OCI-M1 (cell line): ENCODE measurements around the gene ADAM30.

Experiments
- DNase-seq: peaks from one replicate; lab custom pipeline; 2025; lab: John Stamatoyannopoulos, UW

ADAM30 gene

DNA sequence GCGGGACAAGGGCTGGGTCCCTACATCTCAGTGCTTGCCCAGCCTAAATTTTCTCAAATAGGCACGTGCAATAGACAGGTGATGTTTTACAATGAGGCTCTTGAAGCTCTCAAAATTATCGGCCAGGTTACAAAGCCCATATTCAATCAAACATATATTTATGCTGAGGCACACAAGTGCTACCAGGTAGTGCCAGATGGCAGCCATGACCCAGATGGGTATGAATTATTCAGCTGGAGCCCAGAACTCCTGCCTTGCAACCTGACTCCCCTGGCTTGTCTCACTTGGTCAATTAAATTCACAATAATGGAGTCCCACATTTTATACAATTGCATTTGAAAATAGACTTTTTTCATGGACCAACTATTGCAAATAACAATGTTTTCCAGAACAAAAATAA, 12.3 kb upstream of the ADAM30 start:
- DNase-seq, result no peak

DNA sequence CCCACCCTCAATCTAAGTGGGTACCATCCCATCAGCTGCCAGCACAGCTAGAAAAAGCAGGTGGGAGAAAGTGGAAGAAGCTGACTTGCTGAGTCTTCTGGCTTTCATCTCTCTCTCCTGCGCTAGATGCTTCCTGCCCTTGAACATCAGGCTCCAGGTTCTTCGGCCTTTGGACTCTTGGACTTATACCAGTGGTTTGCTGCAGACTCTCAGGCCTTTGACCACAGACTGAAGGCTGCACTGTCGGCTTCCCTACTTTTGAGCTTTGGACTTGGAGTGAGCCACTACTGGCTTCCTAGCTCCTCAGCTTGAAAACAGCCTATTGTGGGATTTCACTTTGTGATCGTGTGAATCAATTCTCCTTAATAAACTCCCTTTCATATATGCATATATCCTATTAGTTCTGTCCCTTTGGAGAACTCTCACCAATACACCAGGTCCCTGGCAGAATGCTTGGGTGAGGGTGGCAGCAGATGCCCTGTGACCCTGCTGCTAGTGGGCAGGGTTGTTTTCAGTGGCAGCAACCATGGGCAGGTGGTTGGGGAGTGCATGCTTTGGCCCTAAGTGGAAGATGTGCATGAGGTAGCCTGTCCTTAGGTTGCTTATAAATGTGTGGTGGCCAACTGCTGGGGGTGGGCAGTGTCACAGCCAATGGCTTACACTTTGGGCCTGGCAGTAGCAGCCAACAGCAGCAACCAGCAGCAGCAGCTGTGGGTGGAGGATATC, 10.8 kb upstream of the ADAM30 start:
- no peak for DNase-seq

DNA sequence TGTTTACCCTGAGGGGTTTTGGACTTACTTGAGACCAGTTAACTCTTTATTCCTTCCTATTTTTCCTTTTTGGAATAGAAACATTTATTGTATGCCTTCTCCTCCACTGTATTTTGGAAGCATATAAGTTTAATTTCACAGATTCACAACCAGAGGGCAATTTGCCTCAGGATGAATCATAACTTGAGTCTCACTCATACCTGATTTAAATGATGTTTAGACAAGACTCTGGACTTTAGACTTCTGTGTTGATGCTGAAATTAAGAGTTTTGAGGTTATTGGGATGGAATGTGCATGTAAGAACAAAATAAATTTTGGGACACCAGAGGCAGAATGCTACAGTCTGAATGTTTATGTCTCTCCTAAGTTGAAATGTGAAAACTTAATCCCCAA, 7.1 kb upstream of the ADAM30 start:
- DNase-seq, result no peak

DNA sequence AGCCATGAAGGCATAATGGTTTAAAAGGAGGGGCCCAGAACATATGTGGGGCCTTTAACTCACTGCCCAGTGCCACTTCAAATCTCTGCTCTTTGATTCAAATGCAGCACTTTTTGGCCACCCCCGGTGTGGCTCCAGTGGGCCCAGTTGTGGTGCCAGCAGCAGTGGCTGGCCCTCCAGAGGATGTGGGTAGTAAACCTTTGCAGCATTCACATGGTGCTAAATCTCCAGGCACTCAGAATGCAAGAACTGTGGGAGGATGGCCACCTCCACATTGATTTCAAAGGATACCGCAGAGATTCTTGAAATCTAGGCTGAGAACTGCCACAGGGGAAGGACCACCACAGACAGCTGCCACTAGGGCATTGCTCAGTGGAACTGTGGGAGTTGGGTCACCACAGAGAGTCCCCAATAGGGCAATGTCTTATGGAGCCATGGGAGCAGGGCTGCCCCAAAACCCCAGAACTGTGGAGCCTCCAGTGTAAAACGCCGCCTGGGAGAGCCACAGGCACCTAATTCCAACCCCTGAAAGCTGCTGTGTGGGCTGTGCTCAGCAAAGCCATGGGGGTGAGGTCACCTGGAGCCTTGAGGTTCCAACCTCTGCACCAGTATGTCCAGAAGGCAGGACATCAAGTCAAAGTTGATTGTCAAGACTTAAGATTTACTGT, 6.6 kb upstream of the ADAM30 start:
- no peak for DNase-seq

DNA sequence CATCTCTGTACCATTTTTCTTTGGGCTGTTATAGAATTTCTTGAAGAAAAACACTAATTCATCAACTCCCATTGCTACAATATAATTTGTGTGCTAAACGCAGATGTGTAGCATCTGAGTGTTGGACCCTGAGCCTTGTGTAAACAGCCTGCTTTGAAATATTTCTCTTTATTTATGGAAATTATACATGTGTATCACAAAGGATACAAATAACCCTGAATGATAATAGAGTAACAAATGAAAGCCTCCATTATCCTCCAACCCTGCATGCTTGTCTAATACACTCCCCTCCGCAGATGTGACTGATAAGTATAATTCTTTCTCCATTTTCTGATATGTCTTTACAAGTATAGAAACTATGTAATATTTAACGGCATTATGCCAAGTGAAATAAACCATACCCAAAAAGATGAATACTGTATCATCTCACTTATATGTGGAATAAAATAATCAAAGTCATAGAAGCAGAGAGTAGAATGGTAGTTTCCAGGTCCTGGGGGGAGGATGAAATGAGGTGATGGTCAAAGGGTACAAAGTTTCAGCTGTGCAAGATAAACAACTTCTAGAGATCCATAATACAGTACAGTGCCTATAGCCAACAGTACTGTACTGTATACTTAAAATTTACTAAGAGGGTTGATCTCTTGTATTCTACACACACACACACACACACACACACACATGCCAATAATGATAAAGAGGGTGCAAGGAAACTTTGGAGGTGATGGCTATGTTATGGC, 2.8 kb upstream of the ADAM30 start:
- no peak for DNase-seq

DNA sequence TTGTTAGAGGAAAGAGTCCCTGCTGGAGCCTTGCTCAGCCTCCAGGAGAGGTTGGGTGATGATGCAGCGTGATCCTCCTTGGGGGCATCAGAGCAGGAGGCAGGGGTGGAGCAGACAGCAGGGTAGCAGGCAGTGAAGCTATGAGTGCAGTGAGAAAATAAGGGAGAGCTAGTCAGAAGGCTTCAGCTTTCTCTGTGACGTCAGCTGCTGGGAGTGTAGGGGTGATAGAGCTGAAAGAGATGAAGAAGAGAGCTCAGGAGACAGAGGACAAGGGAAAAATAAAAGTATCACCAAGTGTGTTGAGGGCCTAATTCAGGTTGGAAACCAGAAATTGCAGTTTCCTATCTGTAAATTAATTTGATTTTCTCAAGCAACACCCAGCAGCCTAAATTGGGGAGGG, 2.2 kb upstream of the ADAM30 start:
- DNase-seq, result no peak

DNA sequence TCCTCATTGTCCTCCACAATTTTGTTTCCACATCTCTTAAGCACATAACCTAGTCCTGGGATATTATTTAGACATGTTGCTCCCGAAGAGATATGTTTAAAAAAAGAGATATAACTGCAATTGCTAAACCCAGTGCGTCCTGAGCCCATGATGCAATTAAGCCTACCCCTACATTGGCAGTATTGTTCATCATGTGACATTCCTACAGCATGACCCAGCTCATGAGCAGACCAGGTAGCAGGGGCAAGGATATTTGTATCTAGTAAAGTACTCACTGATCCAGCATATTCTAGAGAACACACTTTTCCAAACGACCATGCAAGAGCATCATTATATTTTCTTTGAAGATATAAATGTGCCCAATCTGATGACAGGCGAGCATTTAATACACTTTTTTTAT, 1.2 kb downstream of the ADAM30 start:
- DNase-seq, result no peak

DNA sequence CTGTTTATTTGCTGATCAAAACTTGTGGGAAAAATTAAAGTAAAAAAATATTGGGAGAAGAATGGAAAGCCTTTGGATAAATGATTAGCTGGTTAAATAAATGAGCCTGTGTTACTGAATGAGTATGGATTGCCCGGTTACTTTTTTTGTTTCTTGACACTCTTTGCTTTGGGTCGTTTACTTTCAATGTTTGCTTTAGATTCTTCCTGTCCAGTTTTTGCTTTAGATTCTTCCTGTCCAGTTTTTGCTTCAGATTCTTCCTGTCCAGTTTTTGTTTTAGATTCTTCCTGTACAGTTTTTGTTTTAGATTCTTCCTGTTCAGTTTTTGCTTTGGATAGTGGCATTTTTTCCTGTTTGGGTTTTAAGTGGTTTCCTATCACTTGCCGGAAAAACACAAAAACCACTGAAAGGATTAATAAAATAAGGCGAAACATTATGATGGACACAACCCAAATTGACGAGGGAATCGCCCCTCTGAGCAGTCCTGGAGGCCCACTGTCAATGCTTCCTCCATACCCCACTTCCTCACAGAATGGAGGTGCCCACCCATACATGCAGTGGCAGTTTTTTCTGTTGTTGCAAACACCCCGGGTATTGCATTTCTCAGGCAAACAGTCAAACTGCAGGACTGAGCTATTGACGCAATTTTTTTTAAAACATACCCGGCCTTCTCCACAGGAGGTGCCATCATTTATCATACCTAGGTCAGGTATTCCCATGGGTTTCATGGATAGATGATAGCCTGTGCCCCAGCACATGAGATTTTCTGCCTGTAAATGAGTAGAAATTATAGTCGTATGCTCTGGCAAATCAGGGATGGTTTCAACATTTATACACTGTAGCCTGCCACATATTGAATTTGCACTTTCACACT, 2.3 kb downstream of the ADAM30 start:
- no peak for DNase-seq

DNA sequence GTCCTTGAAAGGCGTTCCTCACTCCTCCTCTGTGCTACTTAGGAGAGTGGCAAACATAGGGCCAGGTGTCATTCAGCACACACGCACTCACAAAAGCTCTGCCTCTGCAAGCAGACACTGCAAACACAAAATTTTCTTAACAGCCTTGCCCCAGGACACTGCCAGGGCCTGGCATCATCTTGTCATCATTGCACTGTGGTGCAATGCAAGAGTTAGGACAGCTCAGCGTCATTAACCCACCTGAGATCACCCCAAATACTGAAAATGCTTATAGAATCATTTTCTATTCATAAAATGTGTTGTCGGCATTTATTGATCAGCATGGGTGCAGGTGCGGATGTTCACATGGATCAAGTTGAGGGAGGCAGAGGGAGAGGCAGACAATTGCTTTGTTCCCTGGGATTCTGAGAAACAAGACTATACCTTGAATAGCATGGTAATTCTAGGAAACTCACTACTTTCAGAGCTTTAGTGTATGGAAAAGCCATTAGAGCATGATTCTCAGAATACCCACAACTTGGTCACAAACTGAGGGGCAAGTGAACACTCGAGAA, 3.0 kb downstream of the ADAM30 start:
- peak; percentile 83 for DNase-seq

DNA sequence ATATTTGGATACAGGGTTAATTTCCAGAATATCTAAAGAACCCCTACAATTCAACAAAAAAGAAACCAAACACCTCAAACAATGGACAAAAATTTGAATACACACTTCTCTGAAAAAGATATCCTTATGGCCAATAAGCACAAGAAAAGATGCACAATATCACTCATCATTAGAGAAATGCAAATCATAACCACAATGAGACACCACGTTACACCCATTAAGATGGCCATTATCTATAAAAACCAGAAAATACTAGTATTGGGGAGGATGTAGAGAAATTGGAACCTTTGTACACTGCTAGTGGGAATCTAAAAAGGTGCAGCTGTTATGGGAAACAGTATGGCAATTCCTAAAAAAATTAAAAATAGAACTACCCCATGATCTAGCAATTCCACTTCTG, 4.9 kb downstream of the ADAM30 start:
- DNase-seq, result no peak

DNA sequence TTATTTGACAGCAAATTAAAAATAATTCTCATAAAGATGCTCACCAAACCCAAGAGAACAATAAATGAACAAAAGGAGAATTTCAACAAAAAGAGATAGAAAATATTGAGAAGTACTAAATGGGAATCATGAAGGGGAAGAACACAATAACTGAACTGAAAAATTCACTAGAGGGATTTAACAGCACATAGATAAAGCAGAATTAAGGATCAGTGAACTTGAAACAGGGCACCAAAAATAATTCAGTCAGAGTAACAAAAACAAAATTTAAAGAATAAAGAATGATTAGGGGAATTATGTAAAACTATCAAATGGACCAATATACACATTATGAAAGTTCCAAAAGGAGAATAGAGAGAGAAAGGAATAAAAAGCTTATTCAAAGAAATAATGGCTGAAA, 7.8 kb downstream of the ADAM30 start:
- no peak for DNase-seq

DNA sequence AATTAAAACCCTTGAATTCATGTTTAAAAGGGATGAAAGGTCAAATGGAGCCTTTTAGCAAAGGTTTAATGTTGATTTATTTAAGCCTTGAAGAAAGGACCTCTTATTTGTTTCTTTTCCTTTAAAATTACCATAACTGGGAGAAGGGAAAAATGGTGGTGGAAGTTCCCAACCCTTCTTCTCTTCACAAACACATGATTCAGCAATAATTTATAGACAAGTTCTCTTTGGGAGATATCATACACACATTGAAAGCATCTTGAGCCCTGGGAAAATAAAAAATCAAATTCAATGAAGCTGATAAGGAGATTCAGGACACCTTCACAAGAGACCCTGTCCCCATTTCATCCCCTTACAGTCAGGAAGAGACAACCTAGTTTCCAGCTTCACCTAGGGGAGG, 8.9 kb downstream of the ADAM30 start:
- no peak for DNase-seq

DNA sequence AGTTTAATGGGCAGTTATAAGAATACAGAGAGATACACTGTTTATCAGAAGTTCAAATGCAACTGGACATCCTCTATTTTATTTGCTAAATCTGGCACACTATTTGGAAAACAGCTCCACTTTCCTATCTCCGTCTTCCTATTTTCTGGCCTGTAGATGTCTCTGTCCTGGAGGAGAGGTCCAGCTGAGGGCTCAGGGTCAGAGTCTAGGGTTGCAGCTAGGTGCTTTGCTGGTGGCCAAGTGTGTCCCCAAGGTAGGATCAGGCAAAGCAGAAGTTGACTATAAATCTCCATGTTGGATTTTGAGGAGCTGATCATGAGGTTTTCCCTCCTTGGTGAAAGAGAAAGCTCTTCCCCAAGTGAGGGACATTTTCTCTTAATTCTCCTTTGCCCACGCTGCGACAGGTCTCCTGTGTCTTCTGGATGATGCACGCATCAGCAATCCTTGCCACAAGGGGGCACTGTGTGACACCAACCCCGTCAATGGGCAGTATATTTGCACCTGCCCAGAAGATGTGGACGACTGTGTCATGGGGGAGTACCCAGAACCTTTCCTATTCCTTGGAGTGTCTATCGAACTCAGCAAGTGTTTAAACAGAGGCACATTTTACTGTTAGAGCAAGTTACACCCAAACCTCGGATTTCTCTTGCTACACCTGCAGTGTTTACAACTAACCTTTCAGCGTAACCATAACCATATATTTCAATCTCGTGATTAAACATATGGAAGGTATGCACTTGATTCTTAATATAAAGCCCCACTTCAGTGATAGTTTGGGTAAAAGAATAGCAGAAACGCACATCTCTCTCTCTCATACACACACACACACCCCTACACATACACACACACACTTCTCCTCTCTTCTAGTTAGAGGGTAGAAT, 10.2 kb downstream of the ADAM30 start:
- DNase-seq, result peak; percentile 79

DNA sequence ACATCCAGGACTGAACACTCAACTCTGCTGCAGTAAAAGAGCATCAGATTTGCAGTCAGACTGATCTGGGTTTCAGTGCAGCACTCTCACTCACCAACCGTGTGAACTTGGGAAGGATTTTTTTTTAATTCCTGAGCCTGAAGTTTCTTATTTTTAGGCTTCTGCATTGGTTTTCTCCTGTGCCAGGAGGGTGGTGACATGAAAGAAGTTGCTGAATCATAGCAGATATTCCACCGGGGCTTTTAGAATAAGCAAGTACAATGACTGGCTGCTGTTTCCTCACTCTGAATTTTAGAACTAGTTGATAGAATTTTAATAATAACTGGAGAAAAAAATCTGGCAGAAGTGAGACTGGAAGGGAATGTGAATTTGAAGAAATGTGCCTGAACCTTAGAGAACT, 11.6 kb downstream of the ADAM30 start:
- DNase-seq, result no peak

DNA sequence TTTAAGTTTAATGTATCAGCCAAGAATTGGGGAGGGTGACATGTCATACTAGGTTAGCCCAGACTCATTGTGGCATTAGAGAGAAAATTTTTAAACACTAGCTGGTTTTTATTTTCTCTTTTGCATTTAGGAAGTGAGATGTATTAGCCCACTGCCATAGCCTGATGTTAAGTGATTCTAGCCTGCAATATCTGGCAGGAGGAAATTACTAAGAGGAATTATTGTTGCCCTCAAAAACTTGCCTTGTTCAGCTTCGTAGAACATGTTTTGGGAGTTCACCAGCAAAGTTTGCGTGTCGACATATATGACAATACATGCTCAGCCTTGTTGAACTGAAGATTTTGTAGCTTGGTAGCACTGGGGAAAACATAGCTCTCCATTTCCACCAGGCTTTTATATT, 12.5 kb downstream of the ADAM30 start:
- no peak for DNase-seq

DNA sequence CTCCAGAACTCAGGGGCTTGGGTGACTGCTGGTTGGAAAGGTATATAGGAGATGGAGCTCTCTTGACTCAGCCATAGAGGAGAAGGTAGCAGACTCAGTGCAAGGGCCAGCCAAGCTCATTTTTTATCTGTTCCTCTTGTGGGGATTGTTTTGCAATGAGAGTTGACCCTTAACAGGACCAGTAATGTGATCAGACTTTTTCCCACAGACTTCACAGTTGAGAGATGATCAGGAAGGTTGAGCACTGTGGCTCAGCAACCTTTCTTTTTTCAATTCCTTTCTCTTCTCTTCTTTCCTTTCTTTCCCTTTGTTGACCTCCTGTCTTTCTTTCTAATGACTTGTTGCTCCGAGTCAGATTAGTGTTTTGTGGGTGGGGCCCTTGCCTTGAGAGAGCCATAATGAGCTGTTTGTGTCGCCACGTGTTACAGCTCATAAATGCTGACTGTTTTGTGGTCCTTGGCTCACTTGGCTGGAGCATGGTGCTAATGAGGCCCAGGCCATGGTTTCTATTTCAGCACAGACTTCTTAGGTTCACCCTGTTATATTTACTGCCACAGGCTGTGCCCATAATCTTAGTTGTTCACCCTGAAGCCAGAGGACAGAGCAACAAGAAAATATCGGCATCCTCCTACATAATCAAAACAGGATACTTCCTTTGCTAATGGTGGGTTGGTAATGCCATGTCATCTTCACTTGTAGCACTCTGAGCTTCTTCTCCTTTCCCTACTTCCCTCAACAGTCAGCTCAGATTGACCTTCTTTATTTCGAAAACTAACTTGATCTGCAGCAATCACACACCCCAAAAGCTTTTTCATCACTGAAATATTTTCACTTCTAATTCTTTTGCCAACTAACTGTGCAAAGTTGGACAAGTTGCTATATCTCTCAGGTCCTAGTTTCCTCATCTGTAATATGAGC, 13.9 kb downstream of the ADAM30 start:
- no peak for DNase-seq

DNA sequence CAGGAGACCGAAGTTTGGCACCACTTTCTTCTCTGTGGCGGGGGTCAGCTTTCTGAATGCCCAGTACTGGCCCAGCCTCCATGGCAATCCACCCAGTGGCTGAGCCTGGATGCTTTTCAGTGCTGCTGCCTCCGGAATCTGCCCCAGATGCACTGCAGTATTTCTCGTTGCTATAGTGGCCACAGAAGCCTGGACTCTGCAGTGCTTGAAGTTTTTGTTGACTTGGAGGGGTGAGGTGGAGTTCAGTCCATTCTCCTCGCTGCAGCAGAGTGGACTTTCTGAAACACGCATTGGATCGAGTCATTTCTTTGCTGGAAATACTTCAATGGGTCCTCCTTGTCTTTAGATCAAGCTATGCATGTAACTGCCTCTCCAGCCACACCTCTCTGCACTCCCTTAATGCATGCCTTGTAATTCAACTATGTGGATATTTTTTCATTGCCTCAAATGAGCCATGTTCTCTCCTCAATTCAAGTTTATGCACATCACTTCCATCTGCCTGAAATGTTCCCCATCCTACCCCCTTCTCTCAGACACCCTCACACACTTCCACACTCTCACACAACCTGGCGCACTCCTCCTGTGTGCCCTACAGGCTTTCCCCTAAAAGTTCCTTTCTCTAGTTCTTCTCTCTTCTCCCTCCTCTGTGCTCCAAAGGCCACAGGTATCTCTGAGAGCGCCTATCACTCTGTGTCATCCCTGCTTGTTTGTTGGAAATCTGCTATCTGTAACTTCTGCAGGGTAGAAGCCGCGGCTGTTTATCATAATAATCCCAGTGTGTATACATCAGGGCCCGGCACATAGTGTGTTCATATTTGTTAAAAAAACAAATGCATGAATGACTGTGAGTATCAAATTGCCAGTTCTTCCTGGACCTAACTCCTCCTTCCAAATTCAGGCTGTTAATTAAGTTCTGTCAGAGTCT, 16.5 kb downstream of the ADAM30 start:
- DNase-seq, result no peak

DNA sequence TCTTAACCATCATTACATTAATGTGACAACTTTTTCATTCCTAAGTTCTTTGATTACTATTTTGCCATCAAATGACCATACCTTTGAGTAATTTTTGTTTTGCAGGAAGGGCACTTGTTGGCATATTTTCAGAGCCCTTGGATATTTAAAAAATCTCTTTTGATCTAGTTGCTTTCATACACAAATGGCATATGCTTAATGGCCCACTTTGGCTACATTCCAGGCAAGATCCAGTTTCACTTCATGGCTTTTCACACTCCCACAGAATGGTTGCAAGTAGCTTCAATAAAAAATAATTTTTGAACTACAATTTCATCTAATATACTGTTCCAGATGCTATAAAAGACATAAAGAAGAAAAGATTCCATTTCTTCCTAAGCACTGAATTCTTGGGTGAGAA, 18.1 kb downstream of the ADAM30 start:
- DNase-seq, result no peak

DNA sequence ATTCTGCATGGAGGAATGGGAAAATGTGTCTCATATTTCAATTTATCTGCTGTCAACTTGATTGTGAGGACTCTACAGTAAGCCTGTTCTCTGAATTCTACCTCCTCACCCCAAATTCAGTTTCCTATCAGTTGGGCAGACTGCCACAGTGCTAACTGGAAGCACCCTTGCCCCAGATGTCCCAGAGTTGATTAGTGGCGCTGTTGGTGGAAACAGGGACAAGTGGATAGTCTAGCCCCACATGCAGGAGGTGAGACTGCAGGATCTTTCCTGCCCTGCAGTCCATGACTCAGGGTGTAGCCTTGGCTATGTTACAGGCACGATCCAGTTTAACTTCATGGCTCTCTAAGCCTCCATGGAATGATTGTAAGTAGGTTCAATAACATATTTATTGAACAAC, 22.1 kb downstream of the ADAM30 start:
- peak; percentile 69 for DNase-seq
